ENCODE measurements around the gene MLKL.
A peak's percentile ranks its signal among the peaks of the same experiment; 100 is the strongest.

The MLKL gene

GRCh38 chr16:74641969-74642368, 58.7 kb downstream of the MLKL start:
- DNase-seq = no peak

- no peak for DNase-seq
These were observed 62.8 kb downstream of the MLKL start for GRCh38 chr16:74637742-74638453.

GRCh38 chr16:74635303-74635702, 65.4 kb downstream of the MLKL start:
- no peak for DNase-seq

- DNase-seq = no peak
These were observed 67.0 kb downstream of the MLKL start for GRCh38 chr16:74633686-74634085.

- no peak for DNase-seq
These were observed 73.0 kb downstream of the MLKL start for GRCh38 chr16:74627506-74628220.

- DNase-seq = no peak
These were observed 73.8 kb downstream of the MLKL start for GRCh38 chr16:74626741-74627416.

GRCh38 chr16:74625500-74626350, 74.9 kb downstream of the MLKL start:
- DNase-seq = no peak

GRCh38 chr16:74623839-74624235, 76.8 kb downstream of the MLKL start:
- no peak for DNase-seq

- DNase-seq = peak; percentile 57
These were observed 77.3 kb downstream of the MLKL start for GRCh38 chr16:74623214-74623838.

- no peak for DNase-seq
These were observed 78.7 kb downstream of the MLKL start for GRCh38 chr16:74622005-74622404.
